Hippocampal formation (tissue), 2 donors: ENCODE measurements around the gene CDH4.

Experiments
- DNase-seq, 2 donors: peaks; one replicate each; lab custom pipeline; 2025; lab: John Stamatoyannopoulos, UW

The CDH4 gene

GRCh38 chr20:61281286-61281795 is 29.3 kb downstream of the CDH4 start:
- DNase-seq, result no peak

- no peak for DNase-seq
Measured at GRCh38 chr20:61284752-61285151, 32.7 kb downstream of the CDH4 start.

GRCh38 chr20:61285152-61285645 is 33.1 kb downstream of the CDH4 start:
- no peak for DNase-seq

GRCh38 chr20:61285691-61286090 is 33.6 kb downstream of the CDH4 start:
- DNase-seq, result no peak

- no peak for DNase-seq
Measured at GRCh38 chr20:61287583-61288275, 35.7 kb downstream of the CDH4 start.

- DNase-seq, result peak; percentile 49 to 56
Measured at GRCh38 chr20:61288331-61288784, 36.3 kb downstream of the CDH4 start.

- DNase-seq, result no peak
Measured at GRCh38 chr20:61289166-61289565, 37.1 kb downstream of the CDH4 start.

GRCh38 chr20:61290721-61291120 is 38.7 kb downstream of the CDH4 start:
- DNase-seq, result no peak

- no peak for DNase-seq
Measured at GRCh38 chr20:61291166-61291829, 39.2 kb downstream of the CDH4 start.

- DNase-seq, result no peak
Measured at GRCh38 chr20:61292391-61292790, 40.3 kb downstream of the CDH4 start.

GRCh38 chr20:61292821-61293612 is 41.0 kb downstream of the CDH4 start:
- no peak for DNase-seq

GRCh38 chr20:61293951-61294350 is 41.9 kb downstream of the CDH4 start:
- DNase-seq, result no peak

GRCh38 chr20:61295249-61295648 is 43.2 kb downstream of the CDH4 start:
- DNase-seq, result no peak

GRCh38 chr20:61295682-61296628 is 43.9 kb downstream of the CDH4 start:
- no peak for DNase-seq

GRCh38 chr20:61296629-61297019 is 44.6 kb downstream of the CDH4 start:
- no peak for DNase-seq

- no peak for DNase-seq
Measured at GRCh38 chr20:61297491-61297890, 45.4 kb downstream of the CDH4 start.

GRCh38 chr20:61297986-61298385 is 45.9 kb downstream of the CDH4 start:
- no peak for DNase-seq

GRCh38 chr20:61298661-61299060 is 46.6 kb downstream of the CDH4 start:
- peak in 1 of 2 donors; percentile 23 for DNase-seq

GRCh38 chr20:61299104-61299503 is 47.0 kb downstream of the CDH4 start:
- no peak for DNase-seq

- DNase-seq, result no peak
Measured at GRCh38 chr20:61299618-61300017, 47.6 kb downstream of the CDH4 start.

- DNase-seq, result no peak
Measured at GRCh38 chr20:61300293-61300692, 48.2 kb downstream of the CDH4 start.
